GM10248 (cell line): ENCODE results near the gene CRELD1.
"Not testable (repeated sequence)": the region's sequence is repeated elsewhere in the genome, so short reads cannot be mapped to it uniquely, and the experiment has no call there.

Source experiments
- CTCF ChIA-PET: fragments of 300-600 bp; sonication (Branson Sonifier 250); formaldehyde crosslinking; extraction: SDS; loops from one replicate; lab custom pipeline; 2021; ENCODE audit warnings: antibody characterized with exemption; lab: Yijun Ruan, JAX
- POLR2A ChIA-PET: fragments of 350-650 bp; sonication (Branson Sonifier 250); formaldehyde crosslinking; extraction: SDS; loops from one replicate; lab custom pipeline; 2020; ENCODE audit warnings: antibody characterized with exemption; lab: Yijun Ruan, JAX
- DNase-seq: peaks from one replicate; pipeline ENCODE4 v3.0.0; 2012; ENCODE audit errors: extremely low spot score
- CTCF ChIP-seq: IDR thresholded peaks from 2 replicates; pipeline ENCODE4 v1.5.1; 2012; ENCODE audit warnings: mild to moderate bottlenecking, low read depth; ENCODE audit errors: extremely low read depth, missing control alignments, control extremely low read depth

The CRELD1 gene

GRCh38 chr3:9890249-9891071 is 43.2 kb upstream of the CRELD1 start, which contains the start of gene JAGN1:
Gene JAGN1, plus strand, starts transcription at chr3:9890610. Its CDS starts 113 bp downstream, at chr3:9890723.
- ChIA-PET POLR2A (no interaction called here), CTCF (interaction anchor here (0.8 to 2.7 kb wide), 6 partner anchors 10 to 43 kb away, joined by 3 to 12 read pairs (median 4); partner anchors contain the start of genes CIDEC and CRELD1)
- TF ChIP-seq CTCF, result no peak
- DNase-seq, result peak; percentile 95

GRCh38 chr3:9891072-9891622 is 42.5 kb upstream of the CRELD1 start:
- ChIA-PET CTCF (interaction anchor here (0.8 to 2.7 kb wide), 8 partner anchors 9 to 43 kb away, joined by 3 to 12 read pairs (median 4); partner anchors contain the start of genes CIDEC and CRELD1), POLR2A (no interaction called here)
- no peak for DNase-seq
- TF ChIP-seq CTCF, result no peak

GRCh38 chr3:9893739-9894138 is 39.9 kb upstream of the CRELD1 start:
- ChIA-PET POLR2A (interaction anchor here (0.6 to 0.7 kb wide), 3 partner anchors 11 to 32 kb away, joined by 3 to 5 read pairs (median 3); no protein-coding TSS in a partner anchor), CTCF (interaction anchor here (1.3 to 2.5 kb wide), 4 partner anchors 8 to 39 kb away, joined by 3 to 9 read pairs (median 8); partner anchors contain the start of genes CRELD1 and IL17RE)
- no peak for DNase-seq
- TF ChIP-seq CTCF, result no peak

- DNase-seq, POLR2A ChIA-PET: not testable (repeated sequence)
- CTCF ChIA-PET, result interaction anchor here (1.1 to 2.5 kb wide), 2 partner anchors 15 to 37 kb away, joined by 3 to 9 read pairs; partner anchors contain the start of gene CRELD1
Measured at GRCh38 chr3:9895715-9896114, 37.9 kb upstream of the CRELD1 start.

GRCh38 chr3:9896755-9897407 is 36.8 kb upstream of the CRELD1 start:
- POLR2A ChIA-PET, result not testable (repeated sequence)
- CTCF ChIA-PET, result interaction anchor here (1.1 to 1.5 kb wide), 2 partner anchors 34 to 36 kb away, joined by 3 to 4 read pairs; no protein-coding TSS in a partner anchor

GRCh38 chr3:9897408-9898372 is 35.9 kb upstream of the CRELD1 start:
- CTCF ChIA-PET, result interaction anchor here (1.0 to 1.5 kb wide), 3 partner anchors 13 to 35 kb away, joined by 3 to 4 read pairs (median 3); no protein-coding TSS in a partner anchor
- POLR2A ChIA-PET, result no interaction called here
- no peak for DNase-seq
- no peak for TF ChIP-seq CTCF

More at GRCh38 chr3:9896755-9897407, 36.8 kb upstream of the CRELD1 start:
- not testable (repeated sequence) for DNase-seq
